ENCODE measurements around the gene NFIA.
"Not testable (repeated sequence)": the region's sequence is repeated elsewhere in the genome, so short reads cannot be mapped to it uniquely, and the experiment has no call there.

NFIA gene

GRCh38 chr1:61447968-61448430, 365.6 kb downstream of the NFIA start:
- DNase-seq: no peak

- DNase-seq: no peak
These were observed 366.6 kb downstream of the NFIA start for GRCh38 chr1:61448914-61449313.

GRCh38 chr1:61449410-61449809, 367.0 kb downstream of the NFIA start:
- DNase-seq: no peak

GRCh38 chr1:61450454-61450853, 368.1 kb downstream of the NFIA start:
- no peak for DNase-seq

- DNase-seq: no peak
These were observed 368.7 kb downstream of the NFIA start for GRCh38 chr1:61450872-61451571.

- no peak for DNase-seq
These were observed 369.2 kb downstream of the NFIA start for GRCh38 chr1:61451572-61451968.

GRCh38 chr1:61452176-61453035, 370.0 kb downstream of the NFIA start:
- no peak for DNase-seq

- peak; percentile 84 for DNase-seq
These were observed 371.0 kb downstream of the NFIA start for GRCh38 chr1:61453111-61453961.

- DNase-seq: no peak
These were observed 373.0 kb downstream of the NFIA start for GRCh38 chr1:61455400-61455799.

GRCh38 chr1:61457526-61458040, 375.2 kb downstream of the NFIA start:
- DNase-seq: no peak

- DNase-seq: no peak
These were observed 377.0 kb downstream of the NFIA start for GRCh38 chr1:61459345-61459744.

- DNase-seq: no peak
These were observed 377.8 kb downstream of the NFIA start for GRCh38 chr1:61460191-61460590.

- DNase-seq: no peak
These were observed 379.3 kb downstream of the NFIA start for GRCh38 chr1:61461406-61462384.

GRCh38 chr1:61462628-61463027, 380.3 kb downstream of the NFIA start:
- DNase-seq: no peak

GRCh38 chr1:61463220-61463619, 380.9 kb downstream of the NFIA start:
- no peak for DNase-seq

GRCh38 chr1:61467836-61468235, 385.5 kb downstream of the NFIA start:
- not testable (repeated sequence) for DNase-seq

- DNase-seq: no peak
These were observed 387.0 kb downstream of the NFIA start for GRCh38 chr1:61469365-61469764.

GRCh38 chr1:61472876-61473275, 390.5 kb downstream of the NFIA start:
- no peak for DNase-seq

GRCh38 chr1:61474269-61474817, 392.0 kb downstream of the NFIA start:
- no peak for DNase-seq

GRCh38 chr1:61474963-61475362, 392.6 kb downstream of the NFIA start:
- DNase-seq: no peak

GRCh38 chr1:61477301-61477700, 394.9 kb downstream of the NFIA start:
- no peak for DNase-seq
